MCF 10A (cell line): ENCODE results near the gene CADPS. TPM values are rescaled to one million over a fixed set of nuclear protein-coding genes. Genes with fewer than 3 reads are reported as not detected.
A peak's percentile ranks its signal among the peaks of the same experiment; 100 is the strongest.

Experiments
- BruUV-seq: library from RNA; stranded (reverse); fragments of 400-500 nt; replicated peaks from 2 replicates; lab custom pipeline; 2021; lab: Mats Ljungman, UMichigan
- CTCF ChIA-PET: fragments of 300-600 bp; sonication (Branson Sonifier 250); formaldehyde crosslinking; extraction: SDS; loops from one replicate; lab custom pipeline; 2021; ENCODE audit warnings: antibody characterized with exemption, inconsistent platforms; lab: Yijun Ruan, JAX
- POLR2A ChIA-PET: fragments of 300-600, 350-650 bp; sonication (Branson Sonifier 250); formaldehyde crosslinking; extraction: SDS; loops from one replicate; lab custom pipeline; 2020; ENCODE audit warnings: antibody characterized with exemption, inconsistent platforms; lab: Yijun Ruan, JAX
- DNase-seq: peaks from one replicate; pipeline ENCODE4 v3.0.0-alpha.2; 2018; ENCODE audit not compliant: unreplicated experiment
- H3K27ac Mint-ChIP-seq: one replicate; pipeline ENCODE4 v1.8.0; 2022; ENCODE audit warnings: mild to moderate bottlenecking, low read depth, mixed read lengths; ENCODE audit not compliant: unreplicated experiment
- H3K27me3 Mint-ChIP-seq: one replicate; pipeline ENCODE4 v1.8.0; 2022; ENCODE audit warnings: mixed read lengths; ENCODE audit not compliant: insufficient read depth, unreplicated experiment
- H3K36me3 Mint-ChIP-seq: one replicate; pipeline ENCODE4 v1.8.0; 2022; ENCODE audit warnings: mild to moderate bottlenecking, moderate library complexity, mixed read lengths; ENCODE audit not compliant: insufficient read depth, unreplicated experiment
- H3K4me1 Mint-ChIP-seq: one replicate; pipeline ENCODE4 v1.8.0; 2022; ENCODE audit warnings: mixed read lengths; ENCODE audit not compliant: insufficient read depth, unreplicated experiment
- H3K4me3 Mint-ChIP-seq: one replicate; pipeline ENCODE4 v1.8.0; 2022; ENCODE audit warnings: mild to moderate bottlenecking, moderate library complexity, mixed read lengths; ENCODE audit not compliant: unreplicated experiment
- H3K9me3 Mint-ChIP-seq: one replicate; pipeline ENCODE4 v1.8.0; 2022; ENCODE audit warnings: mixed read lengths; ENCODE audit not compliant: unreplicated experiment
- CTCF ChIP-seq: fragments of 200-600 bp; IDR thresholded peaks from one replicate; pipeline ENCODE4 v1.8.0; 2022; ENCODE audit warnings: antibody characterized with exemption, mild to moderate bottlenecking; ENCODE audit not compliant: unreplicated experiment
- intact Hi-C: fragments of 100-400 bp; cut with micrococcal nuclease; formaldehyde crosslinking; loops from 2 replicates; pipeline ENCODE4 v1.14.1; 2022
- total RNA-seq: library from RNA; stranded (reverse); gene quantifications from 2 replicates; pipeline ENCODE4 v1.2.3, GENCODE V29; 2022

Gene CADPS
- total RNA-seq, 1 experiment from 2014 or later: not detected

- Mint-ChIP-seq H3K9me3 (no peaks in the 10 kb centered on the region), H3K4me1 (peaks cover 13% of the 10 kb centered on the region), H3K27ac (no peak overlapping the region), H3K27me3 (no peaks in the 10 kb centered on the region), H3K4me3 (no peak overlapping the region), H3K36me3 (no peaks in the 10 kb centered on the region)
- no TSS peak for BruUV-seq
- intact Hi-C loops: no loop called here
- CTCF ChIA-PET: interaction anchor here (0.8 to 1.2 kb wide), 2 partner anchors 10 to 77 kb away, joined by 3 read pairs; no protein-coding TSS in a partner anchor
- TF ChIP-seq CTCF: no peak
- POLR2A ChIA-PET: interaction anchor here (0.6 kb wide), 1 partner anchor 161 kb away, joined by 3 read pairs; no protein-coding TSS in a partner anchor
- no peak for DNase-seq
These were observed 199.7 kb downstream of the CADPS start for GRCh38 chr3:62675492-62675891.

GRCh38 chr3:62672988-62673313, 202.3 kb downstream of the CADPS start:
- POLR2A ChIA-PET: no interaction called here
- intact Hi-C loops: no loop called here
- Mint-ChIP-seq H3K9me3 (no peaks in the 10 kb centered on the region), H3K36me3 (no peaks in the 10 kb centered on the region), H3K27ac (no peak overlapping the region), H3K4me1 (peaks cover 8% of the 10 kb centered on the region), H3K4me3 (no peak overlapping the region), H3K27me3 (no peaks in the 10 kb centered on the region)
- no peak for DNase-seq
- no TSS peak for BruUV-seq
- no peak for TF ChIP-seq CTCF
- CTCF ChIA-PET: interaction anchor here (1.2 to 1.5 kb wide), 2 partner anchors 555 to 559 kb away, joined by 3 to 5 read pairs; no protein-coding TSS in a partner anchor

GRCh38 chr3:62672270-62672987, 202.8 kb downstream of the CADPS start:
- no peaks in the 10 kb centered on the region for H3K36me3 Mint-ChIP-seq
- no peak for DNase-seq
- BruUV-seq: no TSS peak
- ChIA-PET CTCF (interaction anchor here (0.6 to 1.2 kb wide), 4 partner anchors 21 to 559 kb away, joined by 3 to 4 read pairs (median 3); no protein-coding TSS in a partner anchor), POLR2A (no interaction called here)
- H3K4me3 Mint-ChIP-seq: no peak overlapping the region
- no peak overlapping the region for H3K27ac Mint-ChIP-seq
- no peak for TF ChIP-seq CTCF
- no peaks in the 10 kb centered on the region for H3K9me3 Mint-ChIP-seq
- H3K27me3 Mint-ChIP-seq: no peaks in the 10 kb centered on the region
- intact Hi-C loops: no loop called here
- peaks cover 8% of the 10 kb centered on the region for H3K4me1 Mint-ChIP-seq

- ChIA-PET CTCF (interaction anchor here (0.8 to 12.8 kb wide), 3 partner anchors 48 to 558 kb away, joined by 5 to 339 read pairs (median 227); no protein-coding TSS in a partner anchor), POLR2A (interaction anchor here (0.7 kb wide), 1 partner anchor 215 kb away, joined by 3 read pairs; no protein-coding TSS in a partner anchor)
- peak; percentile 55 for DNase-seq
- no peak for TF ChIP-seq CTCF
- H3K9me3 Mint-ChIP-seq: no peaks in the 10 kb centered on the region
- no peak overlapping the region for H3K4me3 Mint-ChIP-seq
- H3K27ac Mint-ChIP-seq: no peak overlapping the region
- H3K4me1 Mint-ChIP-seq: peaks cover 8% of the 10 kb centered on the region
- H3K27me3 Mint-ChIP-seq: no peaks in the 10 kb centered on the region
- intact Hi-C loops: no loop called here
- no peaks in the 10 kb centered on the region for H3K36me3 Mint-ChIP-seq
- BruUV-seq: no TSS peak
These were observed 204.9 kb downstream of the CADPS start for GRCh38 chr3:62670351-62670750.
